ENCODE data around the gene ZNF521.

The ZNF521 gene

GRCh38 chr18:25140124-25140961 lies 211.6 kb downstream of the ZNF521 start:
- no peak overlapping the region for H3K4me3 Mint-ChIP-seq
- no peak for ATAC-seq (replicated peaks)
- H3K9me3 Mint-ChIP-seq: peaks cover 0 to 6% of the 10 kb centered on the region in 2 donors
- no peak overlapping the region for H3K27ac Mint-ChIP-seq
- no peak for DNase-seq
- no peaks in the 10 kb centered on the region for H3K4me1 Mint-ChIP-seq (ENCODE audit: low read depth in 2 of 2)
- no peaks in the 10 kb centered on the region for H3K27me3 Mint-ChIP-seq
- peaks cover 5% of the 10 kb centered on the region for H3K36me3 Mint-ChIP-seq (ENCODE audit: insufficient read depth)

- H3K27ac Mint-ChIP-seq: no peak overlapping the region
- H3K27me3 Mint-ChIP-seq: no peaks in the 10 kb centered on the region
- ATAC-seq (replicated peaks) (no peak), DNase-seq (no peak)
- H3K9me3 Mint-ChIP-seq: peaks cover 0 to 6% of the 10 kb centered on the region in 2 donors
- H3K36me3 Mint-ChIP-seq (ENCODE audit: insufficient read depth): peaks cover 5% of the 10 kb centered on the region
- H3K4me1 Mint-ChIP-seq (ENCODE audit: low read depth in 2 of 2): no peaks in the 10 kb centered on the region
- H3K4me3 Mint-ChIP-seq: no peak overlapping the region
These were observed 214.8 kb downstream of the ZNF521 start for GRCh38 chr18:25137197-25137472.

DNA sequence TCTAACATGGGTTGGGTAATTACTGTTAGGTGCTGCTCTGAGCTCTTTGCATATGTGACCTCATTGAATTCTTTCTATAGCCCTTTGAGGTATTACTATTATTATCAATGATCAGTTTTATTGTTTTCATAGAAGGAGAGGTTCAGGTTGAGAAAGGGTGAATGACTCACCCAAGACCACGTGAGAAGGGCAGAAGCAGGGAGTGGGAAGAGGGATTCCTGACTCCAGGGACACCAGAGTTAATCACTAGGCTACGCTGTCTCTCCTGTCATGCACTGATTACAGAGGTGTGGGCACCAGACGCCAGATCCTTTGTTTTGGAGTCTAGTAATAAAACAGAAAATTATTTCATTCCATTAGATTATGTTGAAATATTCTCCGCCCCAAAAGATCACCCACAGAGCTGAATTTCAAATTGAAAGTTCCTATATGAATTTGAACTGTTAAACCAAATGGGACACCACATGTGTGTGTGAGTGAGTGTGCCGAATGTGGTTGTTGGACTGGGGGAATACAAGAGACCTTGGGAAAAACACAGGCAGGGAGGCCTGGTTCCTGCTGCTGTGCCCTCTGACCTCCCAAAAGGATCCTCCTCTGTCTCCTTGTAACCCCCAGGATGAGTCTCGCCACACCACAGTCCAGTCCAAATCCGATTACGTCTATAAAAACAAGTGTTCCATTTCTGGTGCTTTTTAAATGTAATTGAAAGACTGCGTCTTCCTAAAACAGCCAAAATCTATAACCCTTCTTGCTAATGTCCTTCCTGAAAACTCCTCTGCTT lies 215.4 kb downstream of the ZNF521 start:
- no peak for ATAC-seq (replicated peaks)
- Mint-ChIP-seq H3K27ac (no peak overlapping the region), H3K4me1 (ENCODE audit: low read depth in 2 of 2) (no peaks in the 10 kb centered on the region), H3K36me3 (ENCODE audit: insufficient read depth) (peaks cover 5% of the 10 kb centered on the region), H3K9me3 (peaks cover 0 to 6% of the 10 kb centered on the region in 2 donors), H3K4me3 (no peak overlapping the region), H3K27me3 (no peaks in the 10 kb centered on the region)
- DNase-seq: no peak

DNA sequence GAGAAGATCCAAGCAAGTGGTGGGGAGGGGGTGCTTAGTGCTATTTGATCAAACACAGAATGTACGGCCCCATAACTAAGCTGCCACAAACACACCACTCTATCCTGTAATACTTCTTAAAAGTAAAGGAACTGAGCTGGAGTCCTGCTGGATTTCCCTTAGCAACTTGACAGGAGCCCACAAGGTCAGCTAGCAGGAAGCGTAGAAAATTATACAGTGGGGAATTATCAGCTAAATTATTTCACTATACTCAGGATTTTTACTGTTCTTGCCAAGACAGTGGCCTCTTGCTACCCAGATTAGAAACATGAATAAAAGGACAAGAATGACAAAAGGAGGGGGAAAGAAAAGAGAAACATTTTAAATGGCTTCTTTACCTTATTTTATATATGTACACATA lies 217.1 kb downstream of the ZNF521 start:
- Mint-ChIP-seq H3K4me1 (ENCODE audit: low read depth in 2 of 2) (no peaks in the 10 kb centered on the region), H3K9me3 (no peaks in the 10 kb centered on the region), H3K27ac (no peak overlapping the region), H3K36me3 (ENCODE audit: insufficient read depth) (peaks cover 5% of the 10 kb centered on the region), H3K4me3 (no peak overlapping the region), H3K27me3 (no peaks in the 10 kb centered on the region)
- DNase-seq (no peak), ATAC-seq (replicated peaks) (no peak)

GRCh38 chr18:25133879-25134278 lies 218.1 kb downstream of the ZNF521 start:
- DNase-seq (no peak), ATAC-seq (replicated peaks) (no peak)
- no peak overlapping the region for H3K4me3 Mint-ChIP-seq
- no peaks in the 10 kb centered on the region for H3K9me3 Mint-ChIP-seq
- peaks cover 2% of the 10 kb centered on the region for H3K36me3 Mint-ChIP-seq (ENCODE audit: insufficient read depth)
- no peaks in the 10 kb centered on the region for H3K4me1 Mint-ChIP-seq (ENCODE audit: low read depth in 2 of 2)
- H3K27ac Mint-ChIP-seq: no peak overlapping the region
- H3K27me3 Mint-ChIP-seq: no peaks in the 10 kb centered on the region

- Mint-ChIP-seq H3K4me1 (ENCODE audit: low read depth in 2 of 2) (no peaks in the 10 kb centered on the region), H3K27me3 (no peaks in the 10 kb centered on the region), H3K27ac (no peak overlapping the region), H3K36me3 (ENCODE audit: insufficient read depth) (no peaks in the 10 kb centered on the region), H3K4me3 (no peak overlapping the region), H3K9me3 (no peaks in the 10 kb centered on the region)
- ATAC-seq (replicated peaks) (no peak), DNase-seq (no peak)
These were observed 219.0 kb downstream of the ZNF521 start for GRCh38 chr18:25132786-25133496.

DNA sequence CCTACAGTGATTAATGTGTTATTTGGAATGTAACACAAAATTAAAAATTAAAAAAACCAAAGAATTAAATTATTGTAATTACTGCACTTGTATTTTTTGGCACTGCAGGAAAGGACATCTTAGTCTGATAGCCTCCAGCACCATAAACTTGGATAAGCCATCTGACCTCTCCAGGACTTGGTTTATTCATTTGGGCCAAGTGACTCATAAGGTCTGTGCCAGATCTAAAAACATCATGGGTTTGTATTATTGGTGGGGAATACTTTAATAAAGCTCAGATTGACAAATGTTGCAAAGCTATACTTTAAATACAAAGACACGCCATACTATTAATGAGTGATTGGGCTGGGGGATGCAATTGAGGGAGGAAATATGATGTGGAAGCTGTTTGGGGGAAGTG lies 225.2 kb downstream of the ZNF521 start:
- Mint-ChIP-seq H3K27ac (no peak overlapping the region), H3K27me3 (peaks cover 0 to 9% of the 10 kb centered on the region in 2 donors), H3K4me1 (ENCODE audit: low read depth in 2 of 2) (no peaks in the 10 kb centered on the region), H3K4me3 (no peak overlapping the region), H3K9me3 (peaks cover 0 to 2% of the 10 kb centered on the region in 2 donors), H3K36me3 (ENCODE audit: insufficient read depth) (no peaks in the 10 kb centered on the region)
- no peak for DNase-seq
- no peak for ATAC-seq (replicated peaks)

- peaks cover 0 to 2% of the 10 kb centered on the region in 2 donors for H3K9me3 Mint-ChIP-seq
- DNase-seq (no peak), ATAC-seq (replicated peaks) (no peak)
- no peaks in the 10 kb centered on the region for H3K4me1 Mint-ChIP-seq (ENCODE audit: low read depth in 2 of 2)
- peaks cover 0 to 9% of the 10 kb centered on the region in 2 donors for H3K27me3 Mint-ChIP-seq
- H3K36me3 Mint-ChIP-seq (ENCODE audit: insufficient read depth): no peaks in the 10 kb centered on the region
- H3K4me3 Mint-ChIP-seq: no peak overlapping the region
- H3K27ac Mint-ChIP-seq: no peak overlapping the region
These were observed 226.3 kb downstream of the ZNF521 start for GRCh38 chr18:25125680-25126079.

DNA sequence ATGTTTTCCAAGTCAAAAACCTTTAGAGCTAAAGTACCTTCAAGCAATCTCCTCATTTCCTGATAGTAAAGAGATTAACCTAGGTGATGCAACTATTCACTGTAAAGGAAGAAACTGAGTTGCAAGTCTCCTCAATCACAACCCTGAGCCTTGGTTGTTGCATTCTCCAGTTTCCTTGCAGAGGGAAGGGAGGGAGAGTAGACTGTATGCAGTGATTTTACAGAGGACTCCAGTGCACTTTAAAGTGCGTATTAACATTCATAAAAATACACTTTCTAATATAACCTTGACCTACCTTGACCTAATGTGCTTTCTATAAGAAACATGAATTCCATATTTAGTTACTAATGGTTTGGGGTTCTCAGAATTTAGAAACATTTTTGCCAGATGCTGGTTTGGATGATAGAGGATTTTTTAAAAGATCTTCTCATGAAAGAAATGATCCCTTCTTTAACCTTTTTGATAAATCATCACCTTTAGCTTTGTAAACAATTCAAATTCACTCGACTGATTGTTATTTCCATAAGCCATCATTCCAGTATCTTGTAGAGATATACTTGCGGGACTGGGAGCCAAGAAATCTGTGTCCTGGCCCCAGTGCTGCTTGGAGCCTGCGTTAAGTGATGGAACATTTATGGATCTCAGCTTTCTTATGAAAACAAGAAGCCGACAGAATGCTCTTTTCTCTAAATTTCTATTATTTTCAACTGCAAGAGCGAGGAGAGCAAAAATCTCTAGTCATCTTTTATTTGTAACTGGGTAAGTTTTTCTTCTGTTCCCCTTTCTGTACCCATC lies 228.3 kb downstream of the ZNF521 start:
- Mint-ChIP-seq H3K4me3 (no peak overlapping the region), H3K4me1 (ENCODE audit: low read depth in 2 of 2) (no peaks in the 10 kb centered on the region)

GRCh38 chr18:25121442-25121841 lies 230.5 kb downstream of the ZNF521 start:
- H3K9me3 Mint-ChIP-seq: peaks cover 0 to 2% of the 10 kb centered on the region in 2 donors
- no peaks in the 10 kb centered on the region for H3K36me3 Mint-ChIP-seq (ENCODE audit: insufficient read depth)
- no peaks in the 10 kb centered on the region for H3K4me1 Mint-ChIP-seq (ENCODE audit: low read depth in 2 of 2)
- no peak for DNase-seq
- peaks cover 0 to 9% of the 10 kb centered on the region in 2 donors for H3K27me3 Mint-ChIP-seq
- no peak overlapping the region for H3K27ac Mint-ChIP-seq
- ATAC-seq (replicated peaks): no peak
- H3K4me3 Mint-ChIP-seq: no peak overlapping the region

More for the DNA sequence above, 228.3 kb downstream of the ZNF521 start:
- Mint-ChIP-seq H3K27ac (no peak overlapping the region), H3K27me3 (peaks cover 0 to 9% of the 10 kb centered on the region in 2 donors), H3K9me3 (peaks cover 0 to 2% of the 10 kb centered on the region in 2 donors), H3K36me3 (ENCODE audit: insufficient read depth) (no peaks in the 10 kb centered on the region)
- DNase-seq (no peak), ATAC-seq (replicated peaks) (no peak)

GRCh38 chr18:25113566-25113965 lies 238.4 kb downstream of the ZNF521 start:
- Mint-ChIP-seq H3K9me3 (peaks cover 0 to 5% of the 10 kb centered on the region in 2 donors), H3K27ac (no peak overlapping the region), H3K4me3 (no peak overlapping the region), H3K36me3 (ENCODE audit: insufficient read depth) (no peaks in the 10 kb centered on the region), H3K27me3 (no peaks in the 10 kb centered on the region), H3K4me1 (ENCODE audit: low read depth in 2 of 2) (no peaks in the 10 kb centered on the region)
- no peak for DNase-seq
- ATAC-seq (replicated peaks): no peak

DNA sequence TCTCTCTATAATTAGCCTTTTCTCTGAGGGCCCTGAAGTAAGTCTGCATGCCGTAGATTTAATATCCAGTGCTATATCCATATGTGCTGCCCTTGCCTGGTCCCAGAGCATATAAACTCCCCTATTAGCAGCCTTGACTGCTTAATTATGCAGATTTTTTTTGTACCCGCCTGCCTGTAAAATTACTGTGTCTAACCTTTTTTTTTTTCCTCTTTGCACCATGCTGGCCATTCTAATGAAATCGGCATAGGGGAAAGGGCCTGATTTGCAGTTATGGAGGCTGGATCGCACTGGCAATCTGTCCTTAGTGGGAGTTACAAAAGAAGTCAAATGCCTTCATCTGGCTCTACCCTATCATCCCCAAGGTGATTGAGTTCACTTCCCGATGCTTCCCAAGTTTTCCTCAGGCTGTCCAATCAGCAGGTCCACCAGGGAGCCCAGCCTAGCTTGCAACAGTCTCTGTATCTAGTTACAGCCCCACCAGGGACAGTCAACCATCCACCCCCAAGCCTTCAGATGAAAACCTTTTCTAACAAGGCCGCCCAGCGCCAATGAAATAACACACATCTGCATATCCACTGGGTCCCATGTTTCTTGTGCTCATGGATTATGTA lies 239.0 kb downstream of the ZNF521 start:
- no peaks in the 10 kb centered on the region for H3K36me3 Mint-ChIP-seq (ENCODE audit: insufficient read depth)
- no peaks in the 10 kb centered on the region for H3K27me3 Mint-ChIP-seq
- peaks cover 0 to 5% of the 10 kb centered on the region in 2 donors for H3K9me3 Mint-ChIP-seq
- H3K4me3 Mint-ChIP-seq: no peak overlapping the region
- ATAC-seq (replicated peaks) (no peak), DNase-seq (no peak)
- no peak overlapping the region for H3K27ac Mint-ChIP-seq
- H3K4me1 Mint-ChIP-seq (ENCODE audit: low read depth in 2 of 2): no peaks in the 10 kb centered on the region
